PFSK-1 (cell line): ENCODE measurements around the gene DMGDH.

Experiments
- POLR2AphosphoS5 ChIP-seq: IDR thresholded peaks from 2 replicates; pipeline ENCODE4 v1.6.1; 2012; ENCODE audit warnings: low read depth, mild to moderate bottlenecking, control low read depth, low read length, moderate library complexity
- REST ChIP-seq, 2 experiments: IDR thresholded peaks; 2 replicates each; pipeline versions ENCODE4 v1.6.1 to v1.8.0; 2011 to 2012; ENCODE audit warnings: low read depth in 2 of 2, low read length in 2 of 2, control low read depth in 1 of 2, inconsistent platforms in 1 of 2, mild to moderate bottlenecking in 1 of 2, moderate library complexity in 1 of 2; ENCODE audit not compliant: insufficient read depth in 1 of 2
- SIN3A ChIP-seq: IDR thresholded peaks from 2 replicates; pipeline ENCODE4 v1.6.1; 2012; ENCODE audit warnings: mild to moderate bottlenecking, low read length, moderate library complexity, borderline replicate concordance; ENCODE audit not compliant: insufficient read depth
- TAF1 ChIP-seq: IDR thresholded peaks from 2 replicates; pipeline ENCODE4 v1.6.1; 2012; ENCODE audit warnings: low read length, control low read depth, borderline replicate concordance; ENCODE audit not compliant: insufficient read depth

DNA sequence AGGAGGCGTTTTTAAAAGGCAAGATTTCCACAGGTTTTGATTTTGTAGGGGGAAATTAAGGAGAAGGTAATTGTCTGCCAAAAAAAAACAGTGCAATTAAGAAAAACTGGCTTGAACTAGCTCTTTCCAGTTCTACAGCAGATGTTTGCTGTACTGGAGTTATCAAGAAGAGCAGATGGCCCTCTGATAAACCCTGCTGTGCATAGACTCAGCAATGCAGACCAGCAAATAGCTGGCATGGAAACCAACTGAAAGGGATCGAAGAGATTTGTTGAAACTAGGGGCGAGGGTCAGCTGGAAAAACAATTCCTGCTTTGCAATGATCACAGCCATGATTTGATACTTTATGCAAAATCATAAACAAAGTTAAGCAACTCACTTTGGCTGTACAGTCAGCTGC, 24.3 kb upstream of the DMGDH start:
- TF ChIP-seq REST (IDR thresholded peaks at IDR 0.05; ENCODE audit: insufficient read depth in 1 of 2, low read depth in 2 of 2, low read length in 2 of 2) (no peak), POLR2AphosphoS5 (no peak), TAF1 (no peak), SIN3A (no peak)
